ENCODE measurements around the gene SPINK13.

- TF ChIP-seq POLR2A (IDR thresholded peaks at IDR 0.05) (no peak), CTCF (IDR thresholded peaks at IDR 0.05) (no peak), EP300 (IDR thresholded peaks at IDR 0.05) (no peak)
Measured at GRCh38 chr5:148333262-148333849, 64.8 kb downstream of the SPINK13 start.

Data from tibial nerve (tissue), 4 donors.